ENCODE data around the gene B3GLCT.

B3GLCT gene

DNA sequence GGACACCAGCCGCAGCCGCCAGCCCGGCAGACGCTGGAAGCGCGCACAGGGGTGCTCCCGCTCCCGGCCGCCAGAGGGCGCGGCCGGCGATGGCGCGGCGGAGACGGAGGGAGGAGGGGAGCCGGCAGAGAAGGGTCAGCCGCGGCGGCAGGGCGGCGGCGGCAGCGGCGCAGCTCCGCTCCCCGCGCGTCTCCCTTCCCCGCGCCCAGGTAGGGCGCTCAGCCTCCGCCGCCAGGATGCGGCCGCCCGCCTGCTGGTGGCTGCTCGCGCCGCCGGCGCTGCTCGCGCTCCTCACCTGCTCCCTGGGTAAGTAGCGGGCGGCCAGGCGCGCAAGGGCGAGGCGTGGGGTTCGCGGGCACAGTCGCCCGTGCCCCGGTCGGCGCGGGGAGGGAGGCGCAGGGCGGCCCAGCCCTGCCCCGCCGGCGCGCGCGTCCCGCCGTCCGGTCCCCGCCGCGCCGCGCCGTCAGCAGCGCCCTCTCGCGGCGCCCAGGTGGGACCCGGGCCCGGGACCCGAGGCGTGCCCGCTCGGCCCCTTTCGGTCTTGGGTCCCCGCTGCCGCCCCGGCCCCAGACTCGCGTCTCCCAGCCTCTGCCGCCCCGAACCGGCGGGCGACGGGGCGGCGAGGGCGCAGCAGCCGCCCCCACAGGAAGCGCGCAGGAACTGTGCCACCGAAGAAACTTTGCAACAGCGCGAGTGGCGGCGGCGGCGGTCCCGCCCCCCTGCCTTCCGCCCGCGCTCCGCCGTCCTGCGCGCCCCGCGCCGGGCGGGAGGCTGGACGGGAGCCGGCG, at the start of gene B3GLCT:
Gene B3GLCT (plus strand): TSS at position 127 of the 788 bp plus-strand sequence. CDS start 110 bp downstream, at position 237.
- peak; percentile 47 for TF ChIP-seq CTCF (IDR thresholded peaks at IDR 0.05; ENCODE audit: insufficient read depth, low read depth, low read length, missing control alignments)
- H3K4me3 ChIP-seq (ENCODE audit: low read length), result peak within 1 kb of the TSS; percentile 57
- DNase-seq (ENCODE audit: low read depth), result peak; percentile 77

DNA sequence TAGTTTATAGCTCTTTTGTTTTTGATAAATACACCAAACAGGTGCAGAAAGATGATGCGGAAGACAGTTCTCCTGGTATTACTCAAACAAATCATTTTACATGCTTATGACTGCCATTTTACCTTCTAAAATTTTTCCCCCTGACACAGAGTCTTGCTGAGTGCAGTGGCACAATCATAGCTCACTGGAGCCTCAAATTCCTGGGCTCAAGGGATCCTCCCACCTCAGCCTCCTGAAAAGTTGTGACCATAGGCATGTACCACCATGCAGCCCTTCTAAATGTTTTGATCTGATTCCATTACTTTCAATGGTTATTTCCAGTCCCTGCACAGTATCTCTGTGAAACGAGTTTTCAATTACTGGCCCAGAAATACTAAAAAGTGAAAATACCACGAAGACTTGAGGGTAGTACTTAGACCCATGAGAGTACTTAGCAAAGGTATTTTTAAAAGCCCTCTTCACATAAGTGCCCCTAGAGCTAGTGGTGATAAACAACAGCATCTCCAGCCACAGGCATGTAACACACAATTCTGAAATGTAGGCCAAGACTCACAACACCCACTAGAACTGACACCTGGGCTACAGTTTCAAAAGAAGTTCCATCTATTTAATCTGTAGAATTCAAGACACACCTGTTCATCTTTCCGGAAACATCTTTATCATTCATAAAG, 49.3 kb upstream of the B3GLCT start:
- no peak for DNase-seq (ENCODE audit: low read depth)
- TF ChIP-seq CTCF (IDR thresholded peaks at IDR 0.05; ENCODE audit: insufficient read depth, low read depth, low read length, missing control alignments), result no peak
- no peak overlapping the region for H3K4me3 ChIP-seq (ENCODE audit: low read length)

DNA sequence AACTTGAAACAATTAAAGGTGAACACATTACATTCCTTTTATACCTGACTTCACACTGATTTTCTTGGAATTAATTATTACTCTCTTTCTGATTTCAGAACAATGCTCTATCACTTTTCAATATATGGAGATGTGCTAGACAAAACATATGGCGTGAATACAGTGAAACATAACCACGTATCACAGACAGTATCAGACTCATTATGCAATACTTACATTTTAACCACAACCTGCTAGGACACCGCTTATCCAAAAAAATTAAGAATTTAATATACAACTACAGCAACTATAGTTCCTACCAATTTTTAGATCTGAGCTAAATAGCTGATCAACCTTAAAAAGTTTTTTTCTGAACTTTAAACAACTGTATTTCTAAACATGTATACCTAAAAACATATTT, 47.9 kb upstream of the B3GLCT start:
- TF ChIP-seq CTCF (IDR thresholded peaks at IDR 0.05; ENCODE audit: insufficient read depth, low read depth, low read length, missing control alignments), result no peak
- no peak overlapping the region for H3K4me3 ChIP-seq (ENCODE audit: low read length)
- DNase-seq (ENCODE audit: low read depth), result no peak

GRCh38 chr13:31154939-31155338, 44.8 kb upstream of the B3GLCT start:
- no peak for TF ChIP-seq CTCF (IDR thresholded peaks at IDR 0.05; ENCODE audit: insufficient read depth, low read depth, low read length, missing control alignments)
- no peak for DNase-seq (ENCODE audit: low read depth)

DNA sequence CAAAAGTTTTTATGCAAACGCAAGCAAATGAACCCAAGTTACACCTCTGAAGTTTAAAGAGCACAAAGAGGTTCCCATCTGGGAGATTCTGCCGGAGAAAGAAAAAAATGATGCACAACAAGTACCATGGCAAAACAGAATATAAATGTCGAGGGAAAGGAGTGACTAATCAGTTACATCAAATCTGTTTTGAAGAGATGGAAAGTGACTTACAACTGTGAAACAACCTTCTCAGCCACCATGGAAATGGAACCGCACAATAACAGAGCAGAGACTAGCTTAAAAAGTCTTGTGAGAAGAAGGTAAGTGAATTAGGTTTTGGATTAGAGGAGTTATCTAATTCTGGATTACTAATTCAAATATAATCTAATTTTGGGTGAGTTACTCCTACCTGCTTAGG, 40.5 kb upstream of the B3GLCT start:
- peak overlapping the region; percentile 89 for H3K4me3 ChIP-seq (ENCODE audit: low read length)
- no peak for DNase-seq (ENCODE audit: low read depth)
- TF ChIP-seq CTCF (IDR thresholded peaks at IDR 0.05; ENCODE audit: insufficient read depth, low read depth, low read length, missing control alignments), result no peak

More at GRCh38 chr13:31154939-31155338, 44.8 kb upstream of the B3GLCT start:
- no peak overlapping the region for H3K4me3 ChIP-seq (ENCODE audit: low read length)

GRCh38 chr13:31160857-31161556, 38.8 kb upstream of the B3GLCT start:
- no peak for TF ChIP-seq CTCF (IDR thresholded peaks at IDR 0.05; ENCODE audit: insufficient read depth, low read depth, low read length, missing control alignments)
- peak overlapping the region; percentile 89 for H3K4me3 ChIP-seq (ENCODE audit: low read length)
- DNase-seq (ENCODE audit: low read depth), result peak; percentile 68

All from epithelial cell of esophagus (primary cell).